HepG2 (cell line): ENCODE measurements around the gene MRPL51. TPM values are rescaled to one million over a fixed set of nuclear protein-coding genes. Genes with fewer than 3 reads are reported as not detected.
A peak's percentile ranks its signal among the peaks of the same experiment; 100 is the strongest.

Experiments used
- BRCA1 ChIP-seq: sonication (generic); formaldehyde crosslinking; IDR thresholded peaks from 2 replicates; pipeline ENCODE4 v1.4.0; 2020; ENCODE audit warnings: missing genetic modification reagents
- CCAR2 ChIP-seq: fragments of 200-400 bp; formaldehyde crosslinking; optimal IDR thresholded peaks from 2 replicates; pipeline ENCODE3; 2018; ENCODE audit warnings: low read depth, mild to moderate bottlenecking, low read length, moderate library complexity
- ETV5 ChIP-seq: IDR thresholded peaks from 2 replicates; pipeline ENCODE4 v1.6.1; 2018; ENCODE audit warnings: missing biosample characterization, missing genetic modification reagents, inconsistent platforms, borderline replicate concordance
- GATAD2A ChIP-seq: IDR thresholded peaks from 2 replicates; pipeline ENCODE4 v1.6.1; 2016
- GTF2F1 ChIP-seq: fragments of 150-350 bp; IDR thresholded peaks from 2 replicates; pipeline ENCODE4 v1.6.1; 2014; ENCODE audit warnings: low read length
- HIVEP1 ChIP-seq: sonication (generic); formaldehyde crosslinking; IDR thresholded peaks from 2 replicates; pipeline ENCODE4 v1.4.0; 2020; ENCODE audit warnings: mild to moderate bottlenecking, missing genetic modification reagents
- HNRNPH1 ChIP-seq: fragments of 200-400 bp; formaldehyde crosslinking; optimal IDR thresholded peaks from 2 replicates; pipeline ENCODE3; 2017; ENCODE audit warnings: mild to moderate bottlenecking, low read depth, low read length
- PCBP2 ChIP-seq: fragments of 200-400 bp; formaldehyde crosslinking; optimal IDR thresholded peaks from 2 replicates; pipeline ENCODE3; 2018; ENCODE audit warnings: low read length, low read depth; ENCODE audit not compliant: poor library complexity, severe bottlenecking
- SAFB2 ChIP-seq: sonication (generic); formaldehyde crosslinking; IDR thresholded peaks from 2 replicates; pipeline ENCODE4 v1.5.1; 2020; ENCODE audit warnings: missing genetic modification reagents, low read depth, mild to moderate bottlenecking, borderline replicate concordance
- SIX1 ChIP-seq: sonication (generic); formaldehyde crosslinking; IDR thresholded peaks from 2 replicates; pipeline ENCODE4 v1.4.0; 2020; ENCODE audit warnings: missing genetic modification reagents, borderline replicate concordance
- SMAD1 ChIP-seq: sonication (generic); formaldehyde crosslinking; IDR thresholded peaks from 2 replicates; pipeline ENCODE4 v1.4.0; 2020; ENCODE audit warnings: missing genetic modification reagents, low read depth, mild to moderate bottlenecking, borderline replicate concordance
- TRIM22 ChIP-seq: fragments of 450-650 bp; IDR thresholded peaks from 2 replicates; pipeline ENCODE4 v1.6.1; 2017
- ZNF350 ChIP-seq: sonication (generic); formaldehyde crosslinking; IDR thresholded peaks from 2 replicates; pipeline ENCODE4 v1.4.0; 2020; ENCODE audit warnings: mild to moderate bottlenecking, low read depth, missing genetic modification reagents, borderline replicate concordance
- ZNF431 ChIP-seq: sonication (generic); formaldehyde crosslinking; IDR thresholded peaks from 2 replicates; pipeline ENCODE4 v1.9.0; 2022; ENCODE audit warnings: missing genetic modification reagents, low read depth, mild to moderate bottlenecking, borderline replicate concordance
- ZNF788 ChIP-seq: sonication (generic); formaldehyde crosslinking; IDR thresholded peaks from 2 replicates; pipeline ENCODE4 v1.5.0; 2020; ENCODE audit warnings: mild to moderate bottlenecking, missing genetic modification reagents, borderline replicate concordance
- polyA plus RNA-seq, 8 experiments: library from polyadenylated mRNA; depleted of rRNA in 3 of 8; stranded (reverse) in 7 of 8; unstranded in 1 of 8; fragments of >200 nt; fragmentation: Illumina TruSeq in 4 of 8; extraction: Trizol in 4 of 8; gene quantifications; 2 replicates each; pipeline versions ENCODE4 v1.2.1 to v1.2.3, GENCODE V29; 2011 to 2016; ENCODE audit warnings: low read depth in 4 of 8, missing spikeins in 1 of 8, mixed read lengths in 1 of 8; ENCODE audit not compliant: insufficient read depth in 1 of 8
- total RNA-seq, 5 experiments: library from RNA; depleted of rRNA; stranded (reverse); fragments of >200 nt; fragmentation: Illumina TruSeq; extraction: Trizol; gene quantifications; 2 replicates each; pipeline ENCODE4 v1.2.3, GENCODE V29; 2016; ENCODE audit warnings: low read depth in 1 of 5
- TF ChIP-seq, protein P1 (sequence below): sonication (generic); formaldehyde crosslinking; IDR thresholded peaks from 2 replicates; pipeline ENCODE4 v1.5.1; 2020; ENCODE audit warnings: mild to moderate bottlenecking, moderate library complexity, missing genetic modification reagents
- TF ChIP-seq, protein P2 (sequence below): sonication (generic); formaldehyde crosslinking; IDR thresholded peaks from 2 replicates; pipeline ENCODE4 v1.8.0; 2022; ENCODE audit warnings: mild to moderate bottlenecking, missing genetic modification reagents
- TF ChIP-seq, protein P3 (sequence below): sonication (generic); formaldehyde crosslinking; IDR thresholded peaks from 2 replicates; pipeline ENCODE4 v1.8.1; 2023; ENCODE audit warnings: mild to moderate bottlenecking, missing genetic modification reagents
- TF ChIP-seq, protein P4 (sequence below): sonication (generic); formaldehyde crosslinking; IDR thresholded peaks from 2 replicates; pipeline ENCODE4 v1.5.1; 2020; ENCODE audit warnings: missing genetic modification reagents, mild to moderate bottlenecking, borderline replicate concordance

The MRPL51 gene
- total and polyA plus RNA-seq, 2 of the 13 experiments (the other 11 are each of a cell fraction or from before 2014, with no cell fraction given) = 64.8 to 278 TPM

GRCh38 chr12:6532927-6533652, 40.0 kb upstream of the MRPL51 start (continued):
- TF ChIP-seq, protein P1, sequence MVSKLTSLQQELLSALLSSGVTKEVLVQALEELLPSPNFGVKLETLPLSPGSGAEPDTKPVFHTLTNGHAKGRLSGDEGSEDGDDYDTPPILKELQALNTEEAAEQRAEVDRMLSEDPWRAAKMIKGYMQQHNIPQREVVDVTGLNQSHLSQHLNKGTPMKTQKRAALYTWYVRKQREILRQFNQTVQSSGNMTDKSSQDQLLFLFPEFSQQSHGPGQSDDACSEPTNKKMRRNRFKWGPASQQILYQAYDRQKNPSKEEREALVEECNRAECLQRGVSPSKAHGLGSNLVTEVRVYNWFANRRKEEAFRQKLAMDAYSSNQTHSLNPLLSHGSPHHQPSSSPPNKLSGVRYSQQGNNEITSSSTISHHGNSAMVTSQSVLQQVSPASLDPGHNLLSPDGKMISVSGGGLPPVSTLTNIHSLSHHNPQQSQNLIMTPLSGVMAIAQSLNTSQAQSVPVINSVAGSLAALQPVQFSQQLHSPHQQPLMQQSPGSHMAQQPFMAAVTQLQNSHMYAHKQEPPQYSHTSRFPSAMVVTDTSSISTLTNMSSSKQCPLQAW = peak; percentile 49; the same call in 1 of the 2 replicates
- TF ChIP-seq HNRNPH1 (peak; percentile 69), SIX1 (CRISPR knock-in tag) (no peak), HIVEP1 (peak; percentile 18; the same call in 1 of the 2 replicates), SMAD1 (CRISPR knock-in tag) (peak; percentile 56; the same call in 1 of the 2 replicates), GATAD2A (CRISPR knock-in tag) (peak; percentile 14; the same call in 1 of the 2 replicates), ZNF350 (CRISPR knock-in tag) (0 out of 2 replicates have a peak, but pooled peaks have one; percentile 1), PCBP2 (peak; percentile 7), BRCA1 (CRISPR knock-in tag) (no peak), TRIM22 (no peak), CCAR2 (no peak), SAFB2 (0 out of 2 replicates have a peak, but pooled peaks have one; percentile 6), GTF2F1 (no peak), ETV5 (CRISPR knock-in tag) (peak; percentile 87), ZNF431 (CRISPR knock-in tag) (peak; percentile 40; the same call in 1 of the 2 replicates), ZNF788 (CRISPR knock-in tag) (peak; percentile 34; the same call in 1 of the 2 replicates)
- TF ChIP-seq, protein P2, sequence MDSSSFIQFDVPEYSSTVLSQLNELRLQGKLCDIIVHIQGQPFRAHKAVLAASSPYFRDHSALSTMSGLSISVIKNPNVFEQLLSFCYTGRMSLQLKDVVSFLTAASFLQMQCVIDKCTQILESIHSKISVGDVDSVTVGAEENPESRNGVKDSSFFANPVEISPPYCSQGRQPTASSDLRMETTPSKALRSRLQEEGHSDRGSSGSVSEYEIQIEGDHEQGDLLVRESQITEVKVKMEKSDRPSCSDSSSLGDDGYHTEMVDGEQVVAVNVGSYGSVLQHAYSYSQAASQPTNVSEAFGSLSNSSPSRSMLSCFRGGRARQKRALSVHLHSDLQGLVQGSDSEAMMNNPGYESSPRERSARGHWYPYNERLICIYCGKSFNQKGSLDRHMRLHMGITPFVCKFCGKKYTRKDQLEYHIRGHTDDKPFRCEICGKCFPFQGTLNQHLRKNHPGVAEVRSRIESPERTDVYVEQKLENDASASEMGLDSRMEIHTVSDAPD = peak; percentile 73
- TF ChIP-seq, protein P3, sequence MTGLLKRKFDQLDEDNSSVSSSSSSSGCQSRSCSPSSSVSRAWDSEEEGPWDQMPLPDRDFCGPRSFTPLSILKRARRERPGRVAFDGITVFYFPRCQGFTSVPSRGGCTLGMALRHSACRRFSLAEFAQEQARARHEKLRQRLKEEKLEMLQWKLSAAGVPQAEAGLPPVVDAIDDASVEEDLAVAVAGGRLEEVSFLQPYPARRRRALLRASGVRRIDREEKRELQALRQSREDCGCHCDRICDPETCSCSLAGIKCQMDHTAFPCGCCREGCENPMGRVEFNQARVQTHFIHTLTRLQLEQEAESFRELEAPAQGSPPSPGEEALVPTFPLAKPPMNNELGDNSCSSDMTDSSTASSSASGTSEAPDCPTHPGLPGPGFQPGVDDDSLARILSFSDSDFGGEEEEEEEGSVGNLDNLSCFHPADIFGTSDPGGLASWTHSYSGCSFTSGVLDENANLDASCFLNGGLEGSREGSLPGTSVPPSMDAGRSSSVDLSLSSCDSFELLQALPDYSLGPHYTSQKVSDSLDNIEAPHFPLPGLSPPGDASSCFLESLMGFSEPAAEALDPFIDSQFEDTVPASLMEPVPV (CRISPR knock-in tag) = peak; percentile 18; the same call in 1 of the 2 replicates
- TF ChIP-seq, protein P4, sequence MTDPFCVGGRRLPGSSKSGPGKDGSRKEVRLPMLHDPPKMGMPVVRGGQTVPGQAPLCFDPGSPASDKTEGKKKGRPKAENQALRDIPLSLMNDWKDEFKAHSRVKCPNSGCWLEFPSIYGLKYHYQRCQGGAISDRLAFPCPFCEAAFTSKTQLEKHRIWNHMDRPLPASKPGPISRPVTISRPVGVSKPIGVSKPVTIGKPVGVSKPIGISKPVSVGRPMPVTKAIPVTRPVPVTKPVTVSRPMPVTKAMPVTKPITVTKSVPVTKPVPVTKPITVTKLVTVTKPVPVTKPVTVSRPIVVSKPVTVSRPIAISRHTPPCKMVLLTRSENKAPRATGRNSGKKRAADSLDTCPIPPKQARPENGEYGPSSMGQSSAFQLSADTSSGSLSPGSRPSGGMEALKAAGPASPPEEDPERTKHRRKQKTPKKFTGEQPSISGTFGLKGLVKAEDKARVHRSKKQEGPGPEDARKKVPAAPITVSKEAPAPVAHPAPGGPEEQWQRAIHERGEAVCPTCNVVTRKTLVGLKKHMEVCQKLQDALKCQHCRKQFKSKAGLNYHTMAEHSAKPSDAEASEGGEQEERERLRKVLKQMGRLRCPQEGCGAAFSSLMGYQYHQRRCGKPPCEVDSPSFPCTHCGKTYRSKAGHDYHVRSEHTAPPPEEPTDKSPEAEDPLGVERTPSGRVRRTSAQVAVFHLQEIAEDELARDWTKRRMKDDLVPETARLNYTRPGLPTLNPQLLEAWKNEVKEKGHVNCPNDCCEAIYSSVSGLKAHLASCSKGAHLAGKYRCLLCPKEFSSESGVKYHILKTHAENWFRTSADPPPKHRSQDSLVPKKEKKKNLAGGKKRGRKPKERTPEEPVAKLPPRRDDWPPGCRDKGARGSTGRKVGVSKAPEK (CRISPR knock-in tag) = no peak
